Kidney tubule cell (primary cell): ENCODE results near the gene LIN37.

ENCODE experiments used
- DNase-seq: peaks from one replicate; pipeline ENCODE4 v3.0.0-alpha.2; 2018; ENCODE audit warnings: low spot score

The LIN37 gene

GRCh38 chr19:35775046-35775297 lies 26.6 kb downstream of the LIN37 start:
- DNase-seq: no peak

DNA sequence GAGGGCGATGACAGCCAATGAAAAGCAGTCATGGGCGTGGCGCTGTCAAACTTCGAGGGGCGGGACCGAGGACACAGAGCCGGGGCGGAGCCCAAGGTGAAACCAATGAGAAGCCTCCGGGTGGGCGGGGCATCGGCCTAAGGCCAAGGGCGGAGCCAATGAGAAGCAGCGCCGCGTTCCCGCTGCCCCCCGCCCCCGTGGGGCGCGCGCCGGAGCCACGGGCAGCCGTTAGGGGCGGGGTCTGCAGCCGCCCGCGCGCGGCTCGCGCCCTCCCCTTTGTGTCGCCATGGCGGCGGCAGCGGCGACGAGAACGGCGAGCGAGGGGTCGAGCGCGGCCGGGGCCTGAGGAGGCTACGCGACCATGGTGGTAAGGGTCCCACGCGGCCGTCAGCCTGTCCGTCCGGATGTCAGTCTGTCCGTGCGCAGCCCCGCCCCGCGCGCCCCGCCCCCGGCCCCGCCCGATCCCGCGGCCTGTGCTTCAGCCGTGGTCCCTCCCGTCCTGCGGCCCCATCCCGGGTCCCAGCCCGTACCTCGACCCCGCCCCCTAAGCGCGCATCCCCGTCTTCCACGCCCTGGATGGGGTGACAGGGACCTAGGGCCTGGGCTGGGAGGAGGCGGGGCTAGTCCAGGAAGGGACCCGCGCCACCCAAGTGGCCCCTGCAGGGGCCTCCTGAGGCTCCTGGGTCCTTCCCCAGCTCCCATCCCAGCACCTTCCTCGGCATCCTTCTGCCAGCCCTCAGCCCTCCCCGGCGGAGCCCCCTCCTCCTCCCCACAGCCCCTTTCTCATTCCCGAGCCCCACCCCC lies 27.1 kb downstream of the LIN37 start, which contains the start of gene ARHGAP33:
Gene ARHGAP33 (plus strand): TSS at position 267 of the 804 bp plus-strand sequence. CDS start 95 bp downstream, at position 362.
- peak; percentile 96 for DNase-seq

DNA sequence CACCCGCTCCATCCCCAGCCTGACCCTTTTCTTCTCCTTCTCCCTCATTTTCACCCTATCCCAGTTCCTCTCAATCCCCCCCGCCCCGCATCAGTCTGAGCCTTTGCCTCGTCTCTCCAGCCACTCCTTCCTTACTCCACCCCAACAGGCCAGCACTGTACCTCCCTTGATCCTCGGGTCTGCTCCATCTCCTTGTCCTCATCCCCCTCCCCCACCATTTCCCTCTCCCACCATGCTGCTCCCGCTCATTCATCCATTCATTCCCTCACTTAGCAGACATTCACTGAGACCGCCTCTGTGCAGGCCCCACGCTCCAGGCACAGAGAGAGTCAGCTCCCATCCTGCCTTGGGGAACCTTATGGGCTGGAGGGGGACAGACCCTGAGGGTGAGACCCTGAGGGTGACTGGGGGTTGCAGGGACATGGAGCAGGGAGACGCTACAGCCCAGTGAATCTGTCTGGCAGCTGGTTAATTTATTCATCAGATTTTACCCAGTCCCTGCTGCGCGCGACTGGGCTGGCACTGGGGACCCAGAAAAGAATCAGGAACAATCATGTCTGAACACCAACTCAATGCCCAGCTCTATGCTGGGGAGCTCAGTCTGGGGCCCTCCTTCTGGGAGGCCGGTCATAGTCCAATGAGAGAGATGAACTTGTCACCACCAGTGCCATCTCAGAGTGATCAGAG lies 27.9 kb downstream of the LIN37 start:
- no peak for DNase-seq

DNA sequence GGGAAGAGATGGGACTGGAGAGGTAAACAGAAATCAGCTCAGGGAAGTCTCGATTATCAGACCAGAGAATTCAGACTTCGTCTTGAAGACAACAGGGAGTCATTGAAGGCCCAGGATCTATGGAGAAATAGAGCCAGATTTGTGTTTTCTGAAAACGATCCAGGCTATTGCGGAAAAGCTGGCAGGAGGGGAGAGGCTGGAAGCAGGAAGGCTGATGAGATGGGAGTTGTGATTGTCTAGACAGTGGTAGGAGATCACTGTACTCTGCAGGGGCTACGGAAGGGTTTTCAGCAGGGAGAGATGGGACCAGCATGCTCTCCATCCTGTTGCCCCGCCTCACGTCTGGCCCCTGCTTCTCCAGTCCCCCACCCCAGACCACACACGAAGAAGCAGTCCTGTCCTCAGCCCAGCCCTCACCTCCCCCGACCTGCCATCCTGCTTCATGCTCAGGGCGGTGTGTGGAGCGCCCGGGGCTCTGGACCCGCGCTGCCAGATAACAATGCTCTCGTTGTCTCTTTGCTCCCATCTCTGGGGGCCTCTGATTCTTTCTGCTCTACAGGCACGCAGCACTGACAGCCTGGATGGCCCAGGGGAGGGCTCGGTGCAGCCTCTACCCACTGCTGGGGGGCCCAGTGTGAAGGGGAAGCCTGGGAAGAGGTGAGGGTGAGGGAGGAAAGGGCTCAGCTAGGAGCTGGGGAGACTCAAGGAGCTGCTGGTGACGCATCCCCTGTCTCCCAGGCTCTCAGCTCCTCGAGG lies 28.9 kb downstream of the LIN37 start:
- DNase-seq: no peak

DNA sequence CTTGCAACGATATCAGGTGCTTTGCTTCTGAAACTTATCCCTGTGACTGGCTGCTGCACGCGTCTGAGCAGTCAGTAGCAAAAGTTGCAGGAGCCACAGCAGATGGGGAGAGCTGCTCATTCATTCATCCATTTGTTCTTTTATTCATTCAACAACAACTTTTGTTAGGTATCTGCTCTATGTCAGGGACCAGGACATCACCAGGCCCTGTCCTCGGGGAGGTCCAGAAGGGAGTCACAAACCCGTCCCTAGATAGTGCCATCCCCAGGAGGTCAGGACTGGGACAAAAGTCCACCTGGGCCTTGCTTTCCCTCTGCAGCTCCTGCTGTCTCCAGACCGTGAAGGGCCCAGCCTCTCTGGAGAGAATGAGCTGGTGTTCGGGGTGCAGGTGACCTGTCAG lies 29.6 kb downstream of the LIN37 start:
- no peak for DNase-seq

DNA sequence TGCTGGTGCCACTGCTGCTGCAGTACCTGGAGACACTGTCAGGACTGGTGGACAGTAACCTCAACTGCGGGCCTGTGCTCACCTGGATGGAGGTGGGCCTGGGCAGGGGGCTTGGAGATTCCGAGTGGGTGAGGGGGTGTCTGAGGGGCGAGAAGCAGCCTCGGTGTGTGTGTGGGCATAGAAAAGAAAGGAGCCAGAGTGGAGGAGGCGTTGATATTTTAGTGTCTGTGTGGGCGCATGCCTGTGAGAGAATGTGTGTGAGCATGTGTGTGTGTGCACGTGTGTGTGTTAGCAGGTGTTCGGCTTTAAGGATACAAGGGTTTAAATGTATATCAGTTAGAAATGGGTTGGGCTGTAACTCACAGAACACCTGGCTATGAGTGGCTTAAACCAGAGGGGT lies 30.7 kb downstream of the LIN37 start:
- no peak for DNase-seq

DNA sequence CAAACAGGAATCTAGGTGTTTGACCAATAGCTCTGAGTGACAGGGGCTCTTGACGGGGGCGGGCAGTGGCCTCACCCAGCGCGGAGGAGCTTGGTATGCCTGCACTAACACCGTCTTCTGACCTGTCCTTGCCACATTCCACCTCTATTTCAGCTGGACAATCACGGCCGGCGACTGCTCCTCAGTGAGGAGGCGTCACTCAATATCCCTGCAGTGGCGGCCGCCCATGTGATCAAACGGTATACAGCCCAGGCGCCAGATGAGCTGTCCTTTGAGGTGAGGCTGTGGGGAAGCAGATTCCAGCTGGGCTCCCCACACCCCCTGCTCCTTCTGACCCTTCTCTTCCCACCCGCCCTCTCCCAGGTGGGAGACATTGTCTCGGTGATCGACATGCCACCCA lies 31.7 kb downstream of the LIN37 start:
- DNase-seq: no peak

GRCh38 chr19:35780717-35781116 lies 32.3 kb downstream of the LIN37 start:
- DNase-seq: no peak

DNA sequence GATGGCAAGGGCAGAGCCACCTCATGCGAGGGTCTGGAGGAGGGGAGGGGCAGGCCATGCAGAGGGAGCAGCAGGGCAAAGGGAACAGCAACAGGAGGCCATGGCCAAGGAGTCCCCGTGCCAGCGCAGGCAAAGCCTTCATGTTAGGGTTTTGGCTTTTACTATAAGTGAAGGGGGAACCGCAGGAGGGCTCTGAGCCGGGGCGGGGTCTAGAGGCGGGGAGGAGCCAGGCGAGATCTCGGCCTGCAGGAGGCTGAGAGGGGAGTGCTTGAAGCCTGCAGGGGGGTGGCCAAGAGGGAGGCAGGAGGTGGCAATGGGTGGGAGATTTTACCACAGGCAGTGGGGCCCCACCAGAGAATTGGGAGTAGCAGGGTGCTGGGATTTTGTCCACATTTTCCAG lies 33.3 kb downstream of the LIN37 start:
- DNase-seq: no peak

DNA sequence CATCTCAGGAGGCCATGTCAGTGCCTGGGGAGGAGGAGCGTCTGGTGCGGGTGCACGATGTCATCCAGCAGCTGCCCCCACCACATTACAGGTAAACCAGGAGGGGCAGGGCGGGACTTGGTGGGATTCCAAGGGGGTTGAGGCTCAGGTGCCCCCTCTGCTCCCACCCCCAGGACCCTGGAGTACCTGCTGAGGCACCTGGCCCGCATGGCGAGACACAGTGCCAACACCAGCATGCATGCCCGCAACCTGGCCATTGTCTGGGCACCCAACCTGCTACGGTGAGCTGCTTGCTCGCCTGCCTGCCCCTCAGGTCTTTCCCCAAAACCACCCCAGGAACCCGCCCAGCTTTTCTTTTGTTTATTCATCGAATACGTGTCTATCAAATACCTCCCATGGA lies 34.2 kb downstream of the LIN37 start:
- no peak for DNase-seq

DNA sequence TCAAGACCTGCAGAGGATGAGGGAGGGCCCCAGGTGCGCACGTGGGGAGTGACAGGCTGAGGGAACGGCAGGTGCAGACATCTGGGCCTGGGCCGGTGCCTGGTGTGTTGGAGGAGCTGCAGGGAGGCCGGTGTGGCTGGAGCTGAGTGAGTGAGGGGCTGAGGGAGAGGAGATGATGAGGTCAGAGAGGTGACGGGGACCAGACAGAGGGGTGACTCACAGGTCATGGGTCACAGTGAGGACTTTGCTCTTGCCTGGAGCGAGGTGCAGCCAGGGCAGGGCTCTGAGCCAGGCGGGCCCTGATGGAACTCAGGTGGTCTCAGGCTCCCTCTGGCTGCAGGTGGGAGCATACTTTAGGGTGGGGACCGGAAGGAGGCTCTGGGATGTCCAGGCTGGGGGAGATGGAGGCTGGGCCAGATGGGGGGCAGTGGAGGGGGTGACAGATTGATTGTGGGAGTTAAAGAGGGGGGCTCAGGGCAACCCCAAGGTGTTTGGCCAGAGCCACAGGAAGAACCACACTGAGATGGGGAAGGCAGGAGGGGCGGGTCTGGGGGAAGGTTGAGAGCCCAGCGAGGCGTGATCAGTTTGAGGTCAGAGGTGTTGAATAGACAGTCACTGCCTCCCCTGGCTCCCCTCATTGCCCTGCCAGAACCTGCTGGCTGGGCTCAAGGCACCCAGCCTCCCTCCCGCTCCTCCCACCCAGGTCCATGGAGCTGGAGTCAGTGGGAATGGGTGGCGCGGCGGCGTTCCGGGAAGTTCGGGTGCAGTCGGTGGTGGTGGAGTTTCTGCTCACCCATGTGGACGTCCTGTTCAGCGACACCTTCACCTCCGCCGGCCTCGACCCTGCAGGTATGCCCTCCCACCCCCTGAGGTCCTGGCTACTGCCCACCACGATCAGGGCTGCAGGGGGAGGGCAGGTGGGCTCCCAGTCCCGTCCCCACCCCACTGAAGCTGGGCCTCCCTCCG lies 35.4 kb downstream of the LIN37 start:
- no peak for DNase-seq

GRCh38 chr19:35784503-35785338 lies 36.3 kb downstream of the LIN37 start:
- no peak for DNase-seq

- no peak for DNase-seq
These were observed 36.9 kb downstream of the LIN37 start for GRCh38 chr19:35785339-35785627.

DNA sequence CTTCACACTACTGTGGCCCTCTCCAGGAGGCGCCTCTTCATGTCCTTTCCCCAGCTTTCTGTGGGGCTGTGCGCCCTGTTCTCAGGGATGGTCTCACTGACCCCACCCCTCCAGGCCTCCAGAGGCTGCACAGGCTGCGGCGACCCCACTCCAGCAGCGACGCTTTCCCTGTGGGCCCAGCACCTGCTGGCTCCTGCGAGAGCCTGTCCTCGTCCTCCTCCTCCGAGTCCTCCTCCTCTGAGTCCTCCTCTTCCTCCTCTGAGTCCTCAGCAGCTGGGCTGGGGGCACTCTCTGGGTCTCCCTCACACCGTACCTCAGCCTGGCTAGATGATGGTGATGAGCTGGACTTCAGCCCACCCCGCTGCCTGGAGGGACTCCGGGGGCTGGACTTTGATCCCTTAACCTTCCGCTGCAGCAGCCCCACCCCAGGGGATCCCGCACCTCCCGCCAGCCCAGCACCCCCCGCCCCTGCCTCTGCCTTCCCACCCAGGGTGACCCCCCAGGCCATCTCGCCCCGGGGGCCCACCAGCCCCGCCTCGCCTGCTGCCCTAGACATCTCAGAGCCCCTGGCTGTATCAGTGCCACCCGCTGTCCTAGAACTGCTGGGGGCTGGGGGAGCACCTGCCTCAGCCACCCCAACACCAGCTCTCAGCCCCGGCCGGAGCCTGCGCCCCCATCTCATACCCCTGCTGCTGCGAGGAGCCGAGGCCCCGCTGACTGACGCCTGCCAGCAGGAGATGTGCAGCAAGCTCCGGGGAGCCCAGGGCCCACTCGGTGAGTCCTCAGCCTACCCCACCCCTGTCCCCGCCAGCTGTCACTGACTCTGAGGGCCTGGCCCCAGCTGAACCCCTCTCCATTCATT lies 38.2 kb downstream of the LIN37 start:
- DNase-seq: no peak

GRCh38 chr19:35787227-35787799 lies 38.9 kb downstream of the LIN37 start:
- DNase-seq: no peak

- DNase-seq: no peak
These were observed 40.0 kb downstream of the LIN37 start for GRCh38 chr19:35788205-35788960.

GRCh38 chr19:35789195-35789977 lies 41.0 kb downstream of the LIN37 start:
- DNase-seq: no peak
